GM20431 (cell line): ENCODE measurements around the gene KDM1B.

Experiments used
- in situ Hi-C: fragments of 300-500 bp; cut with MseI, MboI; formaldehyde crosslinking; loops from one replicate; pipeline ENCODE4 v1.15.0; 2020; ENCODE audit warnings: low sequenced_read_pairs; ENCODE audit not compliant: unreplicated experiment

Gene KDM1B

DNA sequence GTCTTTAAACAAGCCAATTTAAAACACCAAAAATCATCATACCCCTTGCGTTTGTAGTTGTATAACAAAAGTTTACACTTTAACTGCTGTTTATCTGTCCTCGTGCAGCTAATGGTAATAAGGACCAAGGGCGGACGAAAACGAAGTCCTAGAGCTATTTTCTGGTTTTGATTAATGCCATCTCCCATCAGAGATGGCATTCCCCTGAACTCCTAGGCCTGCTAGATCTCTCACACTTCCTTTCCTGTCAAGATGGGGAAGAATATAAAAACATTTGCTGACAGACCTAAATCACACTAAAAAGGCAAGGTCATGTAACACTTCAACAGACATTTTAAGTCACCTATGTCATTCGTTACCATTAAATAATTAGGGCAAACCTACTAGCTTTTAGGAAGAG, 99.6 kb downstream of the KDM1B start:
- in situ Hi-C loops: no loop called here

DNA sequence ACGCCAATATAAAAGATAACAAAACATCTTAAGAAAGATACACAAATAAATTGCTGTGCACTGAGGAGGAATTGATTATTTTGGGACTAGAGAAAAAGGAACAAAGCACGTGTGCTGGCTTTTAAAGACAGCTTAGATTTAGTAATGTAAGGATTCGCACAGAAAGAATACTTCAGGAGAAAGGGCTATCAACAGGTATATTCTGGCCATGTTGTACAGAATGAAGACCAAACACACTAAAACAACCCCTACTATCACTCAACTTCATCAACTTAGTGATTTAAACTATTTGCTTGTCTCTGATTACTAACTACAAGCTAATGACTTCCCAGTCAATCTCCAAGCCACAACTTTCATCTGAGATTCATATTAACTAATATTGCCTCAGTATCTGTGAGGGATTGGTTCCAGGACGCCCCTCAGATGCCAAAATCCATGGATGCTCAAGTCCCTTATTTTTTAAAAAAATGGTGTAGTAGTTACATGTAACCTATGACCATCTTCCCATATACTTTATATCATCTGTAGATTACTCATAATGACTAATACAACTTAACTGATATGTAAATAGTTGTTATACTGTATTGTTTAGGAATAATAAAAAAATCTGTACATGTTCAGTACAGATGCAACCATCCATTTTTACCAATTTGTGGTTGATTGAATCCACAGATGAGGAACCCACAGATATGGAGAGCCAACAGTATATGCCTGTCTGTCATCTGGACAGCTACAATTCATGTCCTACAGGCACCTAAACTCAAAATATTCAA, 104.6 kb downstream of the KDM1B start:
- in situ Hi-C loops: no loop called here

DNA sequence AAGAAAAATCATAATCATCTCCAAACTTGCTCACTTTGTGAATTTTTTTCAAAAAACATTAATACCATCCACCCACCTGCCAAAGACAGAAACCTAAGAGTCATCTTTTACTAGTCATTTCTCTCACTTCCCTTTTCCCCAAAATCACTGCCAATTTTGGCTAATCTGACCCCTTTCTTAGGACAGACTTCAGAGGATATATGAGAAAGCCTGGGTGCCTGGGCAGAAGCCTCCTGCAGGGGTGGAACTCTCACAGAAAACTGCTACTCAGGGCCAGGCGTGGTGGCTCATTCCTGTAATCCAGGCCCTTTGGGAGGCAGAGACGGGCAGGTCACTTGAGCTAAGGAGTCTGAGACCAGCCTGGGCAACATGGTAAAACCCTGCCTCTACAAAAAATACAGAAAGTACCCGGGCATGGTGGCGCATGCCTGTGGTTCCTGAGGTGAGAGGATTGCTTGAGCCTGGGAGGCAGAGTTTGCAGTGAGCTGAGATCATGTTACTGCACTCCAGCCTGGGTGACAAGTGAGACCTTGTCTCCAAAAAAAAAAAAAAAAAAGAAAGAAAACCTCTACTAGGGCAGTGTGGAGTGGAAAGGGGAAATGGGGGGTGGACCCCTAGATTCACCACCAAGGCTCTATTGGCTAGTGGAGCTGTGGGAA, 105.4 kb downstream of the KDM1B start:
- in situ Hi-C loops: no loop called here

DNA sequence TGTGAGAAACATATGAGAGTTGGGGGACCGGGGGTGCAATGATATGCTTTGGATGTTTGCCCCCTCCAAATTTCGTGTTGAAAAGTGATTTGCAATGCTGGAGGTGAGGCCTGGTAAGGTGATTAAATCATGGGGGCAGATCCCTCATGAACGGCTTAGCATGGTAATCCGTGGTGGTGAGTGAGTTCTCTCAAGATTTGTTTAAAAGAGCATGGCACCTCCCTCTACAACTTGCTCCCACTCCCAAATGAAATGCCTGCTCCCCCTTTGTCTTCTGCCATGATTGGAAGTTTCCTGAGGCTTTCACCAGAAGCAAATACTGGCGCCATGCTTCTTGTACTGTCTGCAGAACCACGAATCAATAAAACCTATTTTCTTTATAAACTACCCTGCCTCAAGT, 106.7 kb downstream of the KDM1B start:
- in situ Hi-C loops: no loop called here

DNA sequence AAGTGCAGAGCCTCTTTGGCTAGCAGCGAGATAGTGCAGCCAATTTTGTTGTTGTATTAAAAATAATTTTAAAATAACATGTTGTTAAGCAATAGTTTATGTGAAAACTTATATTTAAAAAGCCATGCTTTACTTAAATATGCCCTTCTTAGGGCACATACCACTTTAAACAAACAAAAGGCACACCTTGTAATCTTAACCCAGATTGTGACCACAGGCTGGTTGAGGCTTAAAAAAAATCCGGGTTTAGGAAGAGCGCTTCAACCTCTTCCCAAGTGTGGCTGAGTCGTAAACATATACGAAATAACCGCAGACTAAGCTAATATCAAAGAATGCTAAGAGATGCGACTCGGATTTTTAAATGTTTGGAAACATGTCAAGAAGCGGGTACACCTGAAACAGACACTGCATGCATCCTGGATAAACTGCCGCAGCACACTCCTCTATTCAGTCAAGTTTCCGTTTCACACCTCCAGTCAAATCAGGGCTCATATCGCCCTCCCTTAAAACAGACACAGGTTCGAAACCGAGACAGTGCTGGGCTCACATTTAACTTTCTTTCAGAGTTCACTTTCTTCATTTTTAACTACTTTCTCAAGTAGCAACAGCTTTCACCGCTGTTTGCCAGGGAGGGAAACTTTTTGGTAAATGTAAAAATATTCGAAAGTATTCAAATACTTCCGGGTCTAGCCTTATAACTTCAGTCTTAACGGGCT, 107.6 kb downstream of the KDM1B start:
- in situ Hi-C loops: no loop called here

GRCh38 chr6:18263418-18264218, 108.4 kb downstream of the KDM1B start:
- in situ Hi-C loops: no loop called here

GRCh38 chr6:18264219-18264922, 109.1 kb downstream of the KDM1B start, which contains the start of gene DEK:
DEK (minus strand) TSS chr6:18264530; CDS start chr6:18263987, 543 bp downstream.
- in situ Hi-C loops: no loop called here

DNA sequence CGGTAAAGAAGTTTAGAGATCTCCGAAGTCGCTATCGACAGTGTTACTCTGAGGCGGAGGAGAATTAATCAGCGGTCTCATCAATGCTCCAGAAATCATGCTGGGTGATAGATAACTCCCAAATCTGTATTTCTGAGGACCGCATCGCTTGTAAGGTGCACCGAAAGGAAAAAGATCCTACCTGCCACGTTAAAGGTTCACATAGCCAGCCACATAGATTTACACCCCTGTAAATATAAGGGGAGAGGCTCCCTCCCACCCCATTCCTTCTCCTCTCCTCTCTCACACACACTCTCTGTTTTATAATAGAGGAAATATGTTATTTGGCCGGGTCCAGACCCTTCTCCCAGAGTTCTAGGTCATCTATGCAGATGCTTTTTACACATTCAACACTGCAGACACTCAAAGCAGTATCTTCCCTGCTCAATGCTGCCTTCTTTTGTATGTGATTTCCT, 109.7 kb downstream of the KDM1B start:
- in situ Hi-C loops: no loop called here

DNA sequence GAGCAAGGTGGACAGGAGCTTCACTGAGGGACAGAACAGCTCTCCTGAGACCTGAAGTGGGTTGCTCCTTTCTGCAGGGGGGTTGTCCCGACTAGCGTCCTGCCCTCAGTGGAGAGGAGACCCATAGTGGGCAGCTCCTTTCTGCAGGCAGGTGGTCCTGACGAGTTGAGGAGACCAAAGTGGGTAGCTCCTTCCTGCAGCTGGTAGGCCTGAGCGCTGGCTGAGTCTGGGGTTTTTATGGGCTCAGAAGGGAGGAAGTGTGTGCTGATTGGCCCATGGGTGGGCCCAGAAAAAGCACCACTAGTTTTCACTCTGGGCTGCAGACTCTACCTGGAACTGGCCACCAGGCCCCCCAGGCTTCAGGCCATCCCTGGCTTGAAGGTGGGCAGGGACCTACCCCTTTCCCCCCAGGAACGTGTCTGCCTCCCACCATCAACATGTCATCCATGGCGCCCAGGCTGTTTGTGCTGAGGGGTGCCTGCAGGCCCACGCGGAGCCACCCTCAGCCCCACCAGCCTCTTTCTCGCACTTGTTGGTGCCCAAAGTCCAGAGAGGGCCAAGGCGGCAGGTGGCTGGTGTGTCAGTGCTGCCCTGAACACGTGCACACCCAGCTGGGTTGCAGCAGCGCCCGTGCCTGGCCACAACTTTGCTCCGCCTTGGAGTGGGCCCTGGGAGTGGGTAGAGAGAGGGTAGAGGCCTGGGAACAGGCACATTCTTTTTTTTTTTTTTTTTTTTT, 110.7 kb downstream of the KDM1B start:
- in situ Hi-C loops: no loop called here

DNA sequence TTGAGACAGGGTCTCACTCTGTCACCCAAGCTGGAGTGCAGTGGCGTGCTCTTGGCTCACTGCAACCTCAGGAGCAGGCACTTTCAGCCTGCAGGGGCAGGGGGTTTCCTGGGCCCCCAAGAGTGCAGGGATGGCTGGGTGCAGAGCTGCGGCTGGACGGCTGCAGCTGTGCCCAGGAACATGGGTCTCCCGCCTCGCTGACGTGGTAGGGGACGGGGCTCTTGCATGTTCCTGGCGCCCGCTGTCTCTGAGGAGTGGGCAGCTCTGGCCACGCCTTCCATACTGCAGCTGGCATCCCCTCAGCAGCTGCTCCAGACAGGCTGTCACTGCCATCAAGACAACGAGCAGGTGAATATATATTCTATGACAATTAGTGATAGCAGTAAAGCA, 111.3 kb downstream of the KDM1B start:
- in situ Hi-C loops: no loop called here

- in situ Hi-C loops: no loop called here
Observed at GRCh38 chr6:18268066-18268465, 112.8 kb downstream of the KDM1B start.

DNA sequence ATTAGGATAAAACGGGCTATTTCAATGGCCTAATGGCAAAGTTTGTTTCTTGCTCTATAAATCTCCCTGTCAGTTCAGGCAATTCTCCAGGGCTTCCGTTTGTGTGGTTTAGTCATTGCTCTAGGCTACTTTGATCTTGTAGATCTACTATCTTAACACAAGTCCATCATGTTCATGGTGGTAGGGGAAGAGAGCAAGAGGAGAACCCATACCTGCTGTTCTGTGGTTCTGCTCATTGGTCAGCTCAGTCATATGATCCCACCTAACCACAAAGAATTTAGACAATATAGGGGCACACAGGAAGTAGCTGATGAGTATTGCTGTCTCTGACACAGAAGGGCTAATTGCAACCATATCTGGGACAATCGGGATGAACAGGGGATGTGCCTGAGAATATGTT, 114.0 kb downstream of the KDM1B start:
- in situ Hi-C loops: no loop called here

DNA sequence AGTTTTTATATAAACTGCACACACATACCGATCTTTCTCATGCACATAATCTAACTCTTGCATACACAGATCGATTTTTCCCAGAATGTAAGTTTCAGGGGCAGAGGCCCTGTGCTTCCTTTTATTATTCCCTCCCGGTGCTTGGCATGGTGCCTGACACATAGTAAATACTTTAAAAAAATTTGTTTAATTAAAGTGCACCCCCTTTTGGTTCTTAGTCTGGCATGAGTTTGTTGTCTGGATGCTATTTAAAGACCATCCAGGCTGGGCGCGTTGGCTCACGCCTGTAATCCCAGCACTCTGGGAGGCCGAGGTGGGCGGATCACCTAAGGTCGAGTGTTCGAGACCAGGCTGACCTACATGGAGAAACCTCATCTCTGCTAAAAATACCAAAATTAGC, 114.5 kb downstream of the KDM1B start:
- in situ Hi-C loops: no loop called here

DNA sequence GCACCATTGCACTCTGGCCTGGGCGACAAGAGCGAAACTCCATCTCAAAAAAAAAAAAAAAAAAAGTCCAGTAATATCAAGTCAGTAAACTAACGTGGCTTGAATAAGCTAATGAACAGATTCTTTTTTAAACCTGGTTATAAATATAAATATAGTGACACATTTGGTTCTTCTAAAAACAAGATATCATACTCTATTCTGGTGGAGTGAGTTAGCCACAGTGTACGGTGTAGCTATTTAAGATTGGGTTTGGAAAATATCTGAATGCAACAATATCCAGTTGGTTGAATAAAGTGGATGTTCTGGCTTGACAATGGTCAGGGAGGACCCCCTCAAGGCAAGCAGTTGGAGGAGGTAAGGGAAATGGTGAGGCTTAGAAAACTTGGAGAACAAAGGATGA, 115.0 kb downstream of the KDM1B start:
- in situ Hi-C loops: no loop called here
